Heart left ventricle (tissue), 13 donors: ENCODE results near the gene HGFAC.

Experiments
- POLR2A ChIP-seq, 2 donors: fragments of 450-650 bp; IDR thresholded peaks; one replicate each; pipeline ENCODE4 v1.6.1; 2017; ENCODE audit warnings: antibody characterized with exemption in 2 of 2, mild to moderate bottlenecking in 2 of 2, moderate library complexity in 2 of 2
- TF ChIP-seq, protein P1 (sequence below), 12 donors: fragments of 200-600 bp; sonication (generic) in 4 of 12; IDR thresholded peaks; one replicate each; pipeline versions ENCODE4 v1.5.0 to v1.8.0; 2018 to 2022; ENCODE audit warnings: antibody characterized with exemption in 12 of 12, mild to moderate bottlenecking in 5 of 12
- donor health status: ischemic (EF 13 %, LVEDD 7.1; RV severe dilation, severe dysfunction).
- donor health status: DM: no; HTN: yes; CAD: no.
- donor health status: DM: no; HTN: no; CAD: no.
- donor health status: ischemic (EF 25% LVEDD 6.9; RV normal size, moderate dysfunction).
- donor health status: ischemic (EF 25% LVEDD 5.7; RV mildly dilated, moderate dysfunction).
- donor health status: ischemic (EF 35%, LVEDD 5.7; RV mildly dilated, moderate dysfunction).
- donor health status: nonischemic (EF 11% LVEDD 7.7; RV severe dilation, severe dysfunction).
- donor health status: DM: yes; HTN: yes; CAD: no.
- donor health status: PGD.
- donor health status: ischemic (EF 29% LVEDD 5.4; RV normal size, mild dysfunction).
- donor health status: nonischemic (EF 23%, LVEDD 6.1; RV moderate dilation, normal function).

DNA sequence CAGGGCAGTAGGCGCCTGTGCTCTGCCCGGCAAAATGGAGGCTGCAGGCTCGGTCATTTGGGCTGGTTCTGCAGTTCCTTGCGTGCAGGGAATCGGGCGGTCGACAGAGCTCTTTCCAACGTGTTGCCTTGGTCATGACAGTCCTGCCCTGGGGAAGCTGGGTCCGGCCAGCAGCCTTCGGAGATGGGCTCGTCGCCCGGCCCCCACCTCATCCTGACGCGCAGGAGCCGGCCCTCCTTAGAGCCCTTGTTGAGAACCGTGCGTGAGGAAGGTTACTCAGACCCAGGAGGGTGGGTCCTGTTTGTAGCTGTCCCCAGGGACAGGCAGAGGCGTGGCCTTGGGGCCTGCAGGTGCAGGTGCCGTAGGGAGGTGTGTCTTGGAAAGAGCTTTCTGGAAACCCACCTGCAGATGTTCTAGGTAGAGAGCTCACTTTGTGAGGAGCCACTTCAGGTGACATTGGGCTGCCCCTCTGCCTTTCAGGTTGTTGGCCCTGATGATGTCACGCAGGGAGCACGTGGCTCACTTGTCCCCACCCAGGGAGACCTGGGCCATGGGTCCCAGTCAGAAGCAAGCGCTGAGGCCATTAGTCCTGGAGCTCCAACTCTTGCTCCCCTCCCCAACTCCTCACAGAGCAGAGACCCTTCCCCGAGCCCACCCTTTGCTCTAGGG is 15.2 kb upstream of the HGFAC start:
- TF ChIP-seq, protein P1, sequence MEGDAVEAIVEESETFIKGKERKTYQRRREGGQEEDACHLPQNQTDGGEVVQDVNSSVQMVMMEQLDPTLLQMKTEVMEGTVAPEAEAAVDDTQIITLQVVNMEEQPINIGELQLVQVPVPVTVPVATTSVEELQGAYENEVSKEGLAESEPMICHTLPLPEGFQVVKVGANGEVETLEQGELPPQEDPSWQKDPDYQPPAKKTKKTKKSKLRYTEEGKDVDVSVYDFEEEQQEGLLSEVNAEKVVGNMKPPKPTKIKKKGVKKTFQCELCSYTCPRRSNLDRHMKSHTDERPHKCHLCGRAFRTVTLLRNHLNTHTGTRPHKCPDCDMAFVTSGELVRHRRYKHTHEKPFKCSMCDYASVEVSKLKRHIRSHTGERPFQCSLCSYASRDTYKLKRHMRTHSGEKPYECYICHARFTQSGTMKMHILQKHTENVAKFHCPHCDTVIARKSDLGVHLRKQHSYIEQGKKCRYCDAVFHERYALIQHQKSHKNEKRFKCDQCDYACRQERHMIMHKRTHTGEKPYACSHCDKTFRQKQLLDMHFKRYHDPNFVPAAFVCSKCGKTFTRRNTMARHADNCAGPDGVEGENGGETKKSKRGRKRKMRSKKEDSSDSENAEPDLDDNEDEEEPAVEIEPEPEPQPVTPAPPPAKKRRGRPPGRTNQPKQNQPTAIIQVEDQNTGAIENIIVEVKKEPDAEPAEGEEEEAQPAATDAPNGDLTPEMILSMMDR (IDR thresholded peaks at IDR 0.05): no peak
- TF ChIP-seq POLR2A (IDR thresholded peaks at IDR 0.05): no peak
